Measurements from ENCODE around the gene INPP4A. TPM values are rescaled to one million over a fixed set of nuclear protein-coding genes. Genes with fewer than 3 reads are reported as not detected.
A peak's percentile ranks its signal among the peaks of the same experiment; 100 is the strongest.

INPP4A gene
- total RNA-seq, 2 donors from 2014 or later = 10.9 to 12.2 TPM

- DNase-seq (peak; percentile 64 to 86 (median 78)), ATAC-seq (peak; percentile 81)
- Histone ChIP-seq H3K27me3 (no peaks in the 10 kb centered on the region), H3K36me3 (replicated peaks in 1 of 2; ENCODE audit: insufficient read depth in 1 of 2, low read depth in 2 of 2) (no peaks in the 10 kb centered on the region), H3K9me3 (no peaks in the 10 kb centered on the region), H3K4me3 (no peak overlapping the region), H3K4me1 (peaks cover 50% of the 10 kb centered on the region), H3K27ac (peak overlapping the region in 3 of 4 donors; percentile 31 to 59 (median 56))
- 36 to 38% methylated on average over 4 of the region's 4 CpGs for WGBS, 2 donors
- no peak for TF ChIP-seq POLR2A (IDR thresholded peaks at IDR 0.05)
- TF ChIP-seq, protein P1, sequence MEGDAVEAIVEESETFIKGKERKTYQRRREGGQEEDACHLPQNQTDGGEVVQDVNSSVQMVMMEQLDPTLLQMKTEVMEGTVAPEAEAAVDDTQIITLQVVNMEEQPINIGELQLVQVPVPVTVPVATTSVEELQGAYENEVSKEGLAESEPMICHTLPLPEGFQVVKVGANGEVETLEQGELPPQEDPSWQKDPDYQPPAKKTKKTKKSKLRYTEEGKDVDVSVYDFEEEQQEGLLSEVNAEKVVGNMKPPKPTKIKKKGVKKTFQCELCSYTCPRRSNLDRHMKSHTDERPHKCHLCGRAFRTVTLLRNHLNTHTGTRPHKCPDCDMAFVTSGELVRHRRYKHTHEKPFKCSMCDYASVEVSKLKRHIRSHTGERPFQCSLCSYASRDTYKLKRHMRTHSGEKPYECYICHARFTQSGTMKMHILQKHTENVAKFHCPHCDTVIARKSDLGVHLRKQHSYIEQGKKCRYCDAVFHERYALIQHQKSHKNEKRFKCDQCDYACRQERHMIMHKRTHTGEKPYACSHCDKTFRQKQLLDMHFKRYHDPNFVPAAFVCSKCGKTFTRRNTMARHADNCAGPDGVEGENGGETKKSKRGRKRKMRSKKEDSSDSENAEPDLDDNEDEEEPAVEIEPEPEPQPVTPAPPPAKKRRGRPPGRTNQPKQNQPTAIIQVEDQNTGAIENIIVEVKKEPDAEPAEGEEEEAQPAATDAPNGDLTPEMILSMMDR (IDR thresholded peaks at IDR 0.05) = peak in 1 of 7 experiments; percentile 5
- intact Hi-C loops (cut with DNase I) = no loop called here
These were observed 35.4 kb downstream of the INPP4A start for GRCh38 chr2:98479959-98480524.

- no peaks in the 10 kb centered on the region for H3K9me3 ChIP-seq
- intact Hi-C loops (cut with DNase I) = no loop called here
- peak overlapping the region in 2 of 4 donors; percentile 30 to 59 for H3K27ac ChIP-seq
- no peak overlapping the region for H3K4me3 ChIP-seq
- H3K27me3 ChIP-seq = no peaks in the 10 kb centered on the region
- no peaks in the 10 kb centered on the region for H3K36me3 ChIP-seq (replicated peaks in 1 of 2; ENCODE audit: insufficient read depth in 1 of 2, low read depth in 2 of 2)
- TF ChIP-seq, protein P1 (IDR thresholded peaks at IDR 0.05) = no peak
- TF ChIP-seq POLR2A (IDR thresholded peaks at IDR 0.05) = no peak
- DNase-seq = no peak
- ATAC-seq = no peak
- WGBS, 2 donors = 75 to 80% methylated on average over 1 to 9 of the region's 9 CpGs
- H3K4me1 ChIP-seq = peaks cover 50% of the 10 kb centered on the region
These were observed 35.9 kb downstream of the INPP4A start for GRCh38 chr2:98480598-98480997.

GRCh38 chr2:98482362-98482761 is 37.7 kb downstream of the INPP4A start:
- H3K27ac ChIP-seq = no peak overlapping the region
- H3K4me3 ChIP-seq = no peak overlapping the region
- no peaks in the 10 kb centered on the region for H3K27me3 ChIP-seq
- no peaks in the 10 kb centered on the region for H3K36me3 ChIP-seq (replicated peaks in 1 of 2; ENCODE audit: insufficient read depth in 1 of 2, low read depth in 2 of 2)
- intact Hi-C loops (cut with DNase I) = no loop called here
- DNase-seq = no peak
- no peak for ATAC-seq
- no peaks in the 10 kb centered on the region for H3K9me3 ChIP-seq
- 79 to 80% methylated on average over 2 of the region's 2 CpGs for WGBS, 2 donors
- H3K4me1 ChIP-seq = peaks cover 46% of the 10 kb centered on the region
- TF ChIP-seq POLR2A (IDR thresholded peaks at IDR 0.05) = no peak
- TF ChIP-seq, protein P1 (IDR thresholded peaks at IDR 0.05) = no peak

- TF ChIP-seq, protein P1 (IDR thresholded peaks at IDR 0.05) = no peak
- TF ChIP-seq POLR2A (IDR thresholded peaks at IDR 0.05) = no peak
- H3K27ac ChIP-seq = no peak overlapping the region
- no peak for ATAC-seq
These were observed 38.7 kb downstream of the INPP4A start for GRCh38 chr2:98483257-98483861.

More at GRCh38 chr2:98483257-98483861, 38.7 kb downstream of the INPP4A start:
- peaks cover 56% of the 10 kb centered on the region for H3K4me1 ChIP-seq
- no peak for DNase-seq
- H3K27me3 ChIP-seq = no peaks in the 10 kb centered on the region
- no peaks in the 10 kb centered on the region for H3K36me3 ChIP-seq (replicated peaks in 1 of 2; ENCODE audit: insufficient read depth in 1 of 2, low read depth in 2 of 2)
- H3K9me3 ChIP-seq = no peaks in the 10 kb centered on the region
- H3K4me3 ChIP-seq = no peak overlapping the region
- intact Hi-C loops (cut with DNase I) = no loop called here
- 89 to 94% methylated on average over 6 of the region's 6 CpGs for WGBS, 2 donors
